NB4 (cell line): Measurements from ENCODE around the gene GAS7.

ENCODE experiments used
- DNase-seq: peaks from one replicate; pipeline ENCODE4 v3.0.0; 2010; ENCODE audit warnings: low read depth
- H3K4me3 ChIP-seq: one replicate; pipeline ENCODE4 v1.5.1; 2011; ENCODE audit warnings: mild to moderate bottlenecking, low read depth, low read length, moderate library complexity
- CTCF ChIP-seq: IDR thresholded peaks from one replicate; pipeline ENCODE4 v1.5.1; 2012; ENCODE audit warnings: low read depth, low read length
- MAX ChIP-seq: IDR thresholded peaks from 2 replicates; pipeline ENCODE4 v1.6.1; 2011; ENCODE audit warnings: low read depth, low read length
- MYC ChIP-seq: IDR thresholded peaks from 2 replicates; pipeline ENCODE4 v1.6.1; 2011; ENCODE audit warnings: low read depth, low read length
- POLR2A ChIP-seq: IDR thresholded peaks from 2 replicates; pipeline ENCODE4 v1.6.1; 2011; ENCODE audit warnings: mild to moderate bottlenecking; ENCODE audit not compliant: insufficient read length; ENCODE audit errors: extremely low read depth

GAS7 gene

GRCh38 chr17:10119203-10120108 is 79.0 kb downstream of the GAS7 start:
- peak overlapping the region; percentile 41 for H3K4me3 ChIP-seq
- DNase-seq = peak; percentile 96
- TF ChIP-seq POLR2A (no peak), CTCF (no peak), MAX (no peak; the same call in none of the 2 replicates), MYC (peak; percentile 7; the same call in 1 of the 2 replicates)

- peak overlapping the region; percentile 41 for H3K4me3 ChIP-seq
- TF ChIP-seq MYC = peak; percentile 49
- no peak for TF ChIP-seq CTCF
- TF ChIP-seq POLR2A = no peak
- peak; percentile 84 for TF ChIP-seq MAX
- DNase-seq = peak; percentile 80
These were observed 79.6 kb downstream of the GAS7 start for GRCh38 chr17:10118788-10119130.

GRCh38 chr17:10117581-10118001 is 80.8 kb downstream of the GAS7 start:
- TF ChIP-seq POLR2A = no peak
- peak; percentile 79 for TF ChIP-seq MYC
- peak; percentile 52 for TF ChIP-seq CTCF
- TF ChIP-seq MAX = peak; percentile 79
- DNase-seq = peak; percentile 97
- peak overlapping the region; percentile 18 for H3K4me3 ChIP-seq

GRCh38 chr17:10116753-10117420 is 81.5 kb downstream of the GAS7 start:
- TF ChIP-seq MAX (no peak), POLR2A (no peak), MYC (no peak), CTCF (no peak)
- peak overlapping the region; percentile 18 for H3K4me3 ChIP-seq
- DNase-seq = no peak

GRCh38 chr17:10116267-10116666 is 82.1 kb downstream of the GAS7 start:
- no peak overlapping the region for H3K4me3 ChIP-seq
- no peak for TF ChIP-seq CTCF
- TF ChIP-seq POLR2A = no peak
- TF ChIP-seq MYC = no peak
- no peak for TF ChIP-seq MAX
- no peak for DNase-seq
